ENCODE results near the gene SCIN.

- TF ChIP-seq POLR2A (IDR thresholded peaks at IDR 0.05): no peak
- TF ChIP-seq CTCF (IDR thresholded peaks at IDR 0.05): no peak
These were observed 63.1 kb downstream of the SCIN start for GRCh38 chr7:12633582-12633981.
